Measurements from ENCODE around the gene PHLPP1. TPM values are rescaled to one million over a fixed set of nuclear protein-coding genes. Genes with fewer than 3 reads are reported as not detected.

Gene PHLPP1
- total and polyA plus RNA-seq, 9 of the 15 experiments (the other 6 are each of a cell fraction or from before 2014, with no cell fraction given), result 0.56 to 9.0 (median 4.5) TPM

- Histone ChIP-seq H4K20me1 (replicated peaks; ENCODE audit: control insufficient read depth, insufficient read depth, low read length) (no peaks in the 10 kb centered on the region), H3K9me1 (ENCODE audit: control insufficient read depth, insufficient read depth, low read length) (no peaks in the 10 kb centered on the region), H3K27ac (ENCODE audit: extremely low read depth, low read depth, low read length) (no peak overlapping the region), H3K9me3 (replicated peaks; ENCODE audit: control insufficient read depth, insufficient read depth, low read depth, low read length) (no peaks in the 10 kb centered on the region), H3K27me3 (ENCODE audit: control insufficient read depth in 2 of 2, insufficient read depth in 2 of 2, low read length in 2 of 2) (no peaks in the 10 kb centered on the region), H3K4me2 (ENCODE audit: insufficient read depth, low read length) (no peak overlapping the region), H3K4me3 (no peak overlapping the region), H3K36me3 (ENCODE audit: control insufficient read depth, insufficient read depth, low read length) (no peaks in the 10 kb centered on the region), H3K9ac (ENCODE audit: insufficient read depth in 1 of 2, low read depth in 2 of 2, low read length in 2 of 2) (no peak overlapping the region), H2AFZ (ENCODE audit: low read depth, low read length) (no peak overlapping the region), H3K4me1 (replicated peaks in 1 of 2; ENCODE audit: control insufficient read depth in 2 of 2, insufficient read depth in 2 of 2, low read length in 2 of 2) (peaks cover 0 to 4% of the 10 kb centered on the region in 2 experiments; a peak in 2 of 5 replicates), H3K79me2 (ENCODE audit: control insufficient read depth, insufficient read depth, low read length) (no peaks in the 10 kb centered on the region)
- intact Hi-C loops (cut with micrococcal nuclease) (no loop called here), in situ Hi-C loops (cut with MboI) (loop anchor here (25.0 kb wide), 1 partner anchor 811 kb away; the partner anchor contains the start of genes PIGN and RELCH)
- WGBS (ENCODE audit: insufficient coverage, low coverage, missing lambda C conversion rate), result 56% methylated on average over 7 of the region's 7 CpGs
- no TSS peak for BruUV-seq (replicated peaks)
- ChIA-PET POLR2A (interaction anchor here (0.6 kb wide), 1 partner anchor 726 kb away, joined by 4 read pairs; no protein-coding TSS in a partner anchor), CTCF (ENCODE audit: low intra/inter-chr PET ratio) (interaction anchor here (0.5 kb wide), 1 partner anchor 18 kb away, joined by 3 read pairs; no protein-coding TSS in a partner anchor)
- FAIRE-seq, result no peak
- TF ChIP-seq TBL1XR1 (IDR thresholded peaks at IDR 0.05; ENCODE audit: low read length in 2 of 2) (no peak), LEF1 (IDR thresholded peaks at IDR 0.05) (no peak), L3MBTL2 (IDR thresholded peaks at IDR 0.05) (no peak), ZBTB7A (IDR thresholded peaks at IDR 0.05; ENCODE audit: borderline replicate concordance, control insufficient read depth, low read depth, low read length) (no peak), CBX1 (IDR thresholded peaks at IDR 0.05; ENCODE audit: low read depth) (no peak), SAP30 (IDR thresholded peaks at IDR 0.05; ENCODE audit: borderline replicate concordance, insufficient read depth, low read depth, low read length, poor library complexity, severe bottlenecking) (no peak), TRIM28 (IDR thresholded peaks at IDR 0.05) (no peak), POLR2G (IDR thresholded peaks at IDR 0.05; ENCODE audit: low read depth, low read length) (no peak)
- DNase-seq (ENCODE audit: extremely low read depth in 1 of 4, low spot score in 3 of 4), result no peak
- no peak for ATAC-seq
Measured at GRCh38 chr18:62998443-62998842, 283.1 kb downstream of the PHLPP1 start.
